Ovary (tissue), 9 donors: Measurements from ENCODE around the gene ARHGEF19. TPM values are rescaled to one million over a fixed set of nuclear protein-coding genes. Genes with fewer than 3 reads are reported as not detected.

Experiments used
- DNase-seq, 5 donors: peaks; one replicate each; pipeline ENCODE4 v3.0.0-alpha.2; 2019 to 2020
- H3K27ac ChIP-seq, 2 donors: fragments of 200-600 bp; one replicate each; pipeline versions ENCODE4 v1.5.1 to v1.8.0; 2019 to 2022
- H3K27me3 ChIP-seq: fragments of 200-600 bp; one replicate; pipeline ENCODE4 v1.8.0; 2022
- H3K36me3 ChIP-seq: fragments of 200-600 bp; sonication (generic); one replicate; pipeline ENCODE4 v1.5.1; 2019
- H3K4me1 ChIP-seq: one replicate; pipeline ENCODE4 v1.8.1; 2013; ENCODE audit warnings: mild to moderate bottlenecking, moderate library complexity; ENCODE audit not compliant: insufficient read depth
- H3K4me3 ChIP-seq: fragments of 200-600 bp; sonication (generic); one replicate; pipeline ENCODE4 v1.5.1; 2017
- H3K9me3 ChIP-seq, 2 donors: fragments of 200-600 bp in 1 of 2; sonication (generic) in 1 of 2; one replicate each; pipeline versions ENCODE4 v1.5.1 to v1.8.1; 2013 to 2019; ENCODE audit warnings: mild to moderate bottlenecking in 1 of 2, moderate library complexity in 1 of 2
- EP300 ChIP-seq: sonication (generic); formaldehyde crosslinking; IDR thresholded peaks from one replicate; pipeline ENCODE4 v1.6.1; 2017; ENCODE audit warnings: antibody characterized with exemption
- POLR2A ChIP-seq: fragments of 450-650 bp; IDR thresholded peaks from one replicate; pipeline ENCODE4 v1.6.1; 2017; ENCODE audit warnings: antibody characterized with exemption, mild to moderate bottlenecking, moderate library complexity
- whole genome bisulfite sequencing, 3 donors: extraction: QIAGEN DNeasy Blood & Tissue Kit in 1 of 3; methylation state at CpG; one replicate each; pipeline versions ENCODE4 v1.1.5 to v1.1.7; 2013 to 2017; 5-methylcytosine and 5-hydroxymethylcytosine counted together
- intact Hi-C, 4 donors: fragments of 100-400 bp; cut with DNase I; formaldehyde crosslinking; loops; one replicate each; pipeline versions ENCODE4 v1.11.0 to v1.15.1; 2022 to 2023
- polyA plus RNA-seq, 2 donors: library from polyadenylated mRNA; stranded (reverse); fragments of 200-250 nt in 1 of 2; fragments of 350-450 nt in 1 of 2; fragmentation: Illumina TruSeq in 1 of 2; extraction: RNeasy Lipid Tissue Mini Kit (QIAGEN cat#74804) in 1 of 2; gene quantifications; one replicate each; pipeline ENCODE4 v1.2.3, GENCODE V29; 2013 to 2014
- total RNA-seq, 7 donors: library from RNA; depleted of rRNA in 2 of 7; stranded (reverse); fragments of >200 nt in 2 of 7; fragmentation: NEBNext Ultra II Directional in 3 of 7; extraction: Animal tissue kit (Norgen Biotek cat#: 25700) in 3 of 7; gene quantifications; one replicate each; pipeline versions ENCODE4 v1.1.0 to v1.2.4, GENCODE V29; 2016 to 2023
- TF ChIP-seq, protein P1 (sequence below), 3 donors: fragments of 450-650 bp in 2 of 3; fragments of 200-600 bp in 1 of 3; IDR thresholded peaks; one replicate each; pipeline versions ENCODE4 v1.5.1 to v1.8.0; 2016 to 2022; ENCODE audit warnings: antibody characterized with exemption in 3 of 3, mild to moderate bottlenecking in 1 of 3
- donor health status: DM: no; HTN: no; CAD: no; lungs with moderate emphysema.
- donor health status: DM: no; HTN: no; CAD: no.
- donor health status: Bipolar disorder and iron deficiency.
- donor health status: DM: yes; HTN: yes; CAD: no.
- donor health status: DM: no; HTN: no; CAD: no.
- donor health status: DM: yes; HTN: yes; CAD: no.

ARHGEF19 gene
- total and polyA plus RNA-seq, 9 donors: 2.3 to 30.4 (median 14.6) TPM

- Histone ChIP-seq H3K9me3 (no peaks in the 10 kb centered on the region), H3K27me3 (no peaks in the 10 kb centered on the region), H3K4me1 (peaks cover 5% of the 10 kb centered on the region), H3K27ac (peak within 1 kb of the TSS; percentile 68 to 74), H3K36me3 (no peaks in the 10 kb centered on the region), H3K4me3 (peak within 1 kb of the TSS; percentile 50)
- TF ChIP-seq, protein P1, sequence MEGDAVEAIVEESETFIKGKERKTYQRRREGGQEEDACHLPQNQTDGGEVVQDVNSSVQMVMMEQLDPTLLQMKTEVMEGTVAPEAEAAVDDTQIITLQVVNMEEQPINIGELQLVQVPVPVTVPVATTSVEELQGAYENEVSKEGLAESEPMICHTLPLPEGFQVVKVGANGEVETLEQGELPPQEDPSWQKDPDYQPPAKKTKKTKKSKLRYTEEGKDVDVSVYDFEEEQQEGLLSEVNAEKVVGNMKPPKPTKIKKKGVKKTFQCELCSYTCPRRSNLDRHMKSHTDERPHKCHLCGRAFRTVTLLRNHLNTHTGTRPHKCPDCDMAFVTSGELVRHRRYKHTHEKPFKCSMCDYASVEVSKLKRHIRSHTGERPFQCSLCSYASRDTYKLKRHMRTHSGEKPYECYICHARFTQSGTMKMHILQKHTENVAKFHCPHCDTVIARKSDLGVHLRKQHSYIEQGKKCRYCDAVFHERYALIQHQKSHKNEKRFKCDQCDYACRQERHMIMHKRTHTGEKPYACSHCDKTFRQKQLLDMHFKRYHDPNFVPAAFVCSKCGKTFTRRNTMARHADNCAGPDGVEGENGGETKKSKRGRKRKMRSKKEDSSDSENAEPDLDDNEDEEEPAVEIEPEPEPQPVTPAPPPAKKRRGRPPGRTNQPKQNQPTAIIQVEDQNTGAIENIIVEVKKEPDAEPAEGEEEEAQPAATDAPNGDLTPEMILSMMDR (IDR thresholded peaks at IDR 0.05): peak in 1 of 3 donors; percentile 14
- TF ChIP-seq POLR2A: peak; percentile 87
- TF ChIP-seq EP300: no peak
- intact Hi-C loops: no loop called here
- 1 to 2% (median 1%) methylated on average over 46 to 57 of the region's 57 CpGs for WGBS, 3 donors
- DNase-seq: peak; percentile 95 to 97 (median 96)
Measured at GRCh38 chr1:16236511-16237342, 24.3 kb upstream of the ARHGEF19 start, which contains the start of gene CPLANE2. Gene CPLANE2, minus strand, starts transcription at chr1:16237183. Its CDS starts 441 bp downstream, at chr1:16236742.

GRCh38 chr1:16235944-16236510 lies 23.6 kb upstream of the ARHGEF19 start:
- H3K4me3 ChIP-seq: peak overlapping the region; percentile 50
- peak in 1 of 5 donors; percentile 32 for DNase-seq
- TF ChIP-seq EP300 (no peak), POLR2A (no peak)
- TF ChIP-seq, protein P1 (IDR thresholded peaks at IDR 0.05): no peak
- intact Hi-C loops: no loop called here
- no peaks in the 10 kb centered on the region for H3K27me3 ChIP-seq
- peak overlapping the region; percentile 68 to 74 for H3K27ac ChIP-seq
- no peaks in the 10 kb centered on the region for H3K9me3 ChIP-seq
- H3K36me3 ChIP-seq: no peaks in the 10 kb centered on the region
- WGBS, 3 donors: 35 to 47% (median 44%) methylated on average over 6 of the region's 6 CpGs
- H3K4me1 ChIP-seq: peaks cover 5% of the 10 kb centered on the region

DNA sequence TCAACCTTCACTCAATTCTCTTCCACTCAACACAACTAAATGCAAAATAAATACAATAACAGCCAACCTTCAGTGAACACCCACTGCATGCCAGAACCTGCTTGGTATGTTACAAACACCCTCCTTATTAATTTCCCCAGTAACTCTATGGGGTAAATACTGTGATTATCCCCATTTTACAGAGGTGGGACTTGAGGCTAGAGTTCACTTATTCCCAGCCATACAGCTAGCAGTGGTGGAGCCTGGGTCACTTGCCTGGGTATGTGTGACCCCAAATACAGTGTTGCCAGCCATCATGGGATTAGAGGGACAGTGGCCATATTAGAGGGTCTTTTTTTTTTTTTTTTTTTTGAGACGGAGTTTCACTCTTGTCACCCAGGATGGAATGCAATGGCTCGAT lies 22.9 kb upstream of the ARHGEF19 start:
- H3K4me3 ChIP-seq: no peak overlapping the region
- H3K9me3 ChIP-seq: no peaks in the 10 kb centered on the region
- TF ChIP-seq POLR2A: no peak
- TF ChIP-seq EP300: no peak
- TF ChIP-seq, protein P1 (IDR thresholded peaks at IDR 0.05): no peak
- 86 to 93% (median 87%) methylated on average over 2 of the region's 2 CpGs for WGBS, 3 donors
- H3K27ac ChIP-seq: no peak overlapping the region
- intact Hi-C loops: no loop called here
- DNase-seq: no peak
- no peaks in the 10 kb centered on the region for H3K27me3 ChIP-seq
- H3K36me3 ChIP-seq: no peaks in the 10 kb centered on the region
- peaks cover 5% of the 10 kb centered on the region for H3K4me1 ChIP-seq

DNA sequence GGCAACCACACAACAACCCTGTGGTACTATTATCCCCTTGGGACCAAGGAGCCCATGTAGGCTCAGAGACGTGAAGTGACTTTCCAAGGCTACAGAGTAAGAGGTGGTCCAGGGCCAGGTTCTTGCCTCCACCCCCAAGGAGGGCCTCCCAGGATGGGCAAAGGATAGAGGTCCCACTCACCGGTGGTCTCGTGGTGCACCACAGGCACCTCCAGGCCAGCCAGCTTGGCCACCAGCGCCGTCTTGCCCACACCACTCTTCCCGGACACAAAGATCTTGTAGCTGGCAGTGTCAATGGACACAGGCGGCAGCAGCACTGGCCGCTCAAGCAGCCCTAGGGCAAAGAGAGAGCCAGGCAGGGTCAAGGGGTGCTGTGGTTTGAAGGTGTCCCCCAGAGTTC lies 21.0 kb upstream of the ARHGEF19 start:
- Histone ChIP-seq H3K4me1 (peaks cover 5% of the 10 kb centered on the region), H3K36me3 (no peaks in the 10 kb centered on the region), H3K27me3 (no peaks in the 10 kb centered on the region), H3K4me3 (no peak overlapping the region), H3K9me3 (no peaks in the 10 kb centered on the region), H3K27ac (no peak overlapping the region)
- 95 to 97% (median 96%) methylated on average over 8 of the region's 8 CpGs for WGBS, 3 donors
- no peak for TF ChIP-seq EP300
- peak in 1 of 5 donors; percentile 30 for DNase-seq
- intact Hi-C loops: no loop called here

DNA sequence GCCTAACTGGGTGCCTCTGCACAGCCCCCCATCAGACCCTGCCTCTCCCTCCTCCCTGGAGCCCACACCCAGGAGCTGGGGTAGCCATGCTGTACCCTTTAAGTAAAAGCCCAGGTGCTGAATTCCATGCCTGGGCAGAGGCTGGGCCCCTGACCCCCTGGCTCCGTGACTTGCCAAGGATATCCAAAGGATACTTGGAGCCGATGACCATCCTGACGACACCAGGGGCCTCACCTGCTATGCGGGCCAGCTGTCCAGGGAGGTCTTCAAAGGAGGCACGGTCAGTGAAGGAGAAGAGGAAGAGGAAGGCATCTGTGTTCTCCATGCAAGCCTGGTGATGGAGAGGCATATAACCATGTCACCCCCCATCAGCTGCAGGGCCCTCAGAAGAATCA lies 19.9 kb upstream of the ARHGEF19 start:
- H3K9me3 ChIP-seq: no peaks in the 10 kb centered on the region
- H3K4me3 ChIP-seq: no peak overlapping the region
- DNase-seq: peak in 1 of 5 donors; percentile 27
- TF ChIP-seq EP300: no peak
- TF ChIP-seq, protein P1 (IDR thresholded peaks at IDR 0.05): no peak
- no peak for TF ChIP-seq POLR2A
- no peaks in the 10 kb centered on the region for H3K27me3 ChIP-seq
- H3K36me3 ChIP-seq: no peaks in the 10 kb centered on the region
- H3K4me1 ChIP-seq: peaks cover 3% of the 10 kb centered on the region
- 84 to 92% (median 91%) methylated on average over 5 of the region's 5 CpGs for WGBS, 3 donors
- no peak overlapping the region for H3K27ac ChIP-seq
- intact Hi-C loops: no loop called here
